Esophagus squamous epithelium (tissue), 4 donors: ENCODE data around the gene SRSF2.

Experiments used
- CTCF ChIP-seq, 6 experiments: fragments of 450-650 bp in 4 of 6; fragments of 200-600 bp in 2 of 6; sonication (generic) in 2 of 6; IDR thresholded peaks; one replicate each; pipeline ENCODE4 v1.5.1; 2016 to 2019; ENCODE audit warnings: antibody characterized with exemption in 6 of 6, mild to moderate bottlenecking in 4 of 6, moderate library complexity in 4 of 6
- POLR2A ChIP-seq, 4 donors: fragments of 450-650 bp; IDR thresholded peaks; one replicate each; pipeline ENCODE4 v1.6.1; 2017; ENCODE audit warnings: antibody characterized with exemption in 4 of 4, mild to moderate bottlenecking in 4 of 4, moderate library complexity in 3 of 4

DNA sequence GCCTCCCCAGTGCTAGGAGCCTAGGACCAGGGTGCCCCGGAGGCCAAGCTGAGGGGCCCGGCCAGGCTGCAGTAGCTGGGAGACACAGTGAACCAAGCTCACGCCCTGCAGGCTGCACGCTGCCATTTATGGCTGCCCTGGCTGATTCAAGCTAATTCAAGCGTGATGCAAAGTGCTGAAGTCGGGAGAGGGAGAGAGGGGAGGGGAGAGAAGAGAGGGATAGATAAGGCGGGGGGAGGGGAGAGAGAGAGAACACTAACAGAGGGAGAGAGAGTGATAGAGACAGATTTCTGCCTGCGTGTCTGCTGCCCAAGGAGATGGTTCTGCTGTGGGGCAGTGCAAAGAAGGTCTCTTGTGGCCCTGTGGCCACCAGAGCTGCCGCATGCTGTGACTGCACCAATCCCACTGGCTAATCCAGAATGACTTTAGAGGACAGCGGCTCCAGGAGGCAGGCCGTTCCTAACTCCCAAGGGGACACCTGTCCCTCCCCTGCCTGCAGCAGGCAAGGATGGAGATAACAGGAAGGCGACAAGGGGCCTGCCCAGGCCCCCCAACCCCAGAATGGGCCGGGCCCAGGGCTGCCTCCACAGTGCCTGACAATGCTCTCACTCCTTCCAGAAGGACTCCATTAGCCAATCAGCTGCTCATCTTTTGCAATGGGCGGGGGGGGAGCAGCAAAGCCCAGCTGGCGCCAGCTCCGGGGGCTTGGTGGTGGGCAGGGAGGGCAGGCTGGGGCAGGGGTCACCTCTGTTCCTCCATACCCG is 39.2 kb downstream of the SRSF2 start:
- no peak for TF ChIP-seq CTCF (IDR thresholded peaks at IDR 0.05)
- no peak for TF ChIP-seq POLR2A (IDR thresholded peaks at IDR 0.05)
